Measurements from ENCODE around the gene TPM4. TPM values are rescaled to one million over a fixed set of nuclear protein-coding genes. Genes with fewer than 3 reads are reported as not detected.

The TPM4 gene
- total and polyA plus RNA-seq, 7 donors, result 24.3 to 57.3 (median 40.8) TPM

DNA sequence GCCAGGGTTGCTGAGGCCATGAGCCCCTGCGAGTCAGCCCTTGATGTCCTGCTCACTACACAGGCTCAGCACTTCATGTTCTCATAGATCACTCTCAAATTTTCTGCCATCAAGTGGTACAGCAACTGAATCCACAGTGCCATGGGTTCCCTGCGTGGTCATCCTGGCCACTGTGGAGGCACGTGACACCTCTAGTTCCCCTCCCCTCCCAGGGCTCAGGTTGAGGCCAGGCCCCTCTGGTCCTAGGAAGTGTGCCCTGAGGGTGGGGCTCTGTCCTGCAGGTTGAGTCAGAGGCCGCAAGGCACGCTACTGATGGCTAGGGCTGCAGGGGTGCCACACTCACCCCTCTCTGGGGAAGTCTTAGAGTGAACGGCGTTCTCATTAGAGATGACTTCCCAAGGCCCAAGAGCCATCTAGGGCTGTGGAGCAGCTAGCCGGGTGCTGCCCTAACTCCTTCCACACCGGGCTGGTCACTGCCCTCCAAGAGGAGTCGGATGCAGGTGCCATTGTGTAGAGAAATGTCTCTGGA is 39.8 kb upstream of the TPM4 start:
- Histone ChIP-seq H3K4me3 (no peak overlapping the region), H3K27me3 (ENCODE audit: insufficient read depth in 3 of 3, low read length in 2 of 3) (peaks cover 0 to 5% (median 0%) of the 10 kb centered on the region in 3 donors), H3K9me3 (no peaks in the 10 kb centered on the region), H3K4me1 (no peaks in the 10 kb centered on the region), H3K36me3 (ENCODE audit: insufficient read depth in 1 of 2, low read depth in 1 of 2) (no peaks in the 10 kb centered on the region), H3K27ac (no peak overlapping the region)
- ATAC-seq (no peak), DNase-seq (no peak)
- TF ChIP-seq, protein P1, sequence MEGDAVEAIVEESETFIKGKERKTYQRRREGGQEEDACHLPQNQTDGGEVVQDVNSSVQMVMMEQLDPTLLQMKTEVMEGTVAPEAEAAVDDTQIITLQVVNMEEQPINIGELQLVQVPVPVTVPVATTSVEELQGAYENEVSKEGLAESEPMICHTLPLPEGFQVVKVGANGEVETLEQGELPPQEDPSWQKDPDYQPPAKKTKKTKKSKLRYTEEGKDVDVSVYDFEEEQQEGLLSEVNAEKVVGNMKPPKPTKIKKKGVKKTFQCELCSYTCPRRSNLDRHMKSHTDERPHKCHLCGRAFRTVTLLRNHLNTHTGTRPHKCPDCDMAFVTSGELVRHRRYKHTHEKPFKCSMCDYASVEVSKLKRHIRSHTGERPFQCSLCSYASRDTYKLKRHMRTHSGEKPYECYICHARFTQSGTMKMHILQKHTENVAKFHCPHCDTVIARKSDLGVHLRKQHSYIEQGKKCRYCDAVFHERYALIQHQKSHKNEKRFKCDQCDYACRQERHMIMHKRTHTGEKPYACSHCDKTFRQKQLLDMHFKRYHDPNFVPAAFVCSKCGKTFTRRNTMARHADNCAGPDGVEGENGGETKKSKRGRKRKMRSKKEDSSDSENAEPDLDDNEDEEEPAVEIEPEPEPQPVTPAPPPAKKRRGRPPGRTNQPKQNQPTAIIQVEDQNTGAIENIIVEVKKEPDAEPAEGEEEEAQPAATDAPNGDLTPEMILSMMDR (IDR thresholded peaks at IDR 0.05), result no peak
- intact Hi-C loops (cut with DNase I), result no loop called here
- WGBS, 3 donors, result 82 to 85% (median 84%) methylated on average over 10 of the region's 10 CpGs

GRCh38 chr19:16036941-16037340 is 39.4 kb upstream of the TPM4 start:
- TF ChIP-seq, protein P1 (IDR thresholded peaks at IDR 0.05), result no peak
- intact Hi-C loops (cut with DNase I), result no loop called here
- no peak overlapping the region for H3K4me3 ChIP-seq
- peaks cover 0 to 5% (median 0%) of the 10 kb centered on the region in 3 donors for H3K27me3 ChIP-seq (ENCODE audit: insufficient read depth in 3 of 3, low read length in 2 of 3)
- ATAC-seq (no peak), DNase-seq (no peak)
- H3K27ac ChIP-seq, result no peak overlapping the region
- no peaks in the 10 kb centered on the region for H3K4me1 ChIP-seq
- H3K9me3 ChIP-seq, result no peaks in the 10 kb centered on the region
- WGBS, 3 donors, result 62 to 75% (median 75%) methylated on average over 11 of the region's 11 CpGs
- H3K36me3 ChIP-seq (ENCODE audit: insufficient read depth in 1 of 2, low read depth in 1 of 2), result no peaks in the 10 kb centered on the region

DNA sequence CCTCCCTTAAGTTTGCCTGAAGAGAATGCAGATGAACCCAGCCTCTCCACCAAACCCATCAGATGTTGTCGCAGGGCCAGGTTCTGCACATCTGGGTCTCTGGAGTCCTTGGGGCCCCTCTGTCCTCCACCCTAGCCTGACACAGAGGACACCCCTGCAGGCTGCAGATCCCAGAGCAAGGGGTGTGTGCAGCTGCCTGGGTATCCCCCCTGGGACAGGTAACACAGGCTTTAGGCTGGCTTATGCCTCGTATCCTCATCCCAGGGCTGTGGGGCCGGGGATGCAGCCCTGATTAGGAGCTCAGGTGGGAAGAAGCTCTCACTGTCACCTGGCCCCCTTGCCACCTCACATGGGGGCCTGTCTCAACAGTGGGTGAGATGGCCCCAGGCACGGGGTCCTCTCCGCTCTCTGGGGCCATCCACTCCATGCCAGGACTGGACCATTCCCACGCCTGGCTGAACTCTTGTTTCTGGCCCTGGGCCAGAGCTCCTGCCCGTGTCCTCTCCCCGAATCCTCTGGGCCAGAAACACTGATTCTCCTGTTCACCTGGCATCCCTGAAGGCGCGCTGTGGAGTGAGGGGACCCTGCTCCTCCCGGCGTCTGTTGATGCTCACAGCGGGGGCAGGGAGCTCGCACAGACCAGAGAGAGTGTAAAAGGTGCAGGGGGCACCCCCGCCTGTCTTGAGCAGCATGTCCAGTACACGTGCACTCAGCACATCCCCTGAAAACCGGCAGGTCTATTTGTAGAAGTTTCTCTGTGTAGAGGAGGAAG is 38.7 kb upstream of the TPM4 start:
- H3K4me3 ChIP-seq, result no peak overlapping the region
- 60 to 72% (median 64%) methylated on average over 17 of the region's 17 CpGs for WGBS, 3 donors

DNA sequence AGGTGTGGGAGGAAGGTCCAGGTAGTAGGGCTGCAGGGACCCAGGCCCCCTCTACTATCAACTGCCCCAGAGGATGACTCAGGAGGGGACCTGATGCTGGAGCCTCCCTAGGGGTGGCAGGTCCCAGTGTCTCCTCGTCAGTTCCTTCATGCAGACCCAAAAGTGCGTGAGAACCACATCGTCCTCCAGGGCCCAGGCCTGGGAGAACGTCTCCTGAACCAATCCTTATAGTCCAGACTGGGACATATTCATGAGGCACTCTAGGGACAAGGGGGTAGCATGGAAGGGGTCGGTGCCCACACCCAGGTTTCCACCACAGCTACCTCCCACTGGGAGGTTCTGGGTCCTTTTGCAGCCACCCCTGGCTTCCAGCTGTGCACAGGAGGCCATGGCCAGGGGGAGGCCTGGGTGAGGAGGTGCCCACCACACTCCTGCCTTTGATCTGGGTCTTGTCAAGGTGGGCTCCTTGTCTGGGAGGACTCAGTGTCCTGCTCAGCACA is 38.0 kb upstream of the TPM4 start:
- TF ChIP-seq, protein P1 (IDR thresholded peaks at IDR 0.05), result no peak
- intact Hi-C loops (cut with DNase I), result no loop called here
- no peaks in the 10 kb centered on the region for H3K36me3 ChIP-seq (ENCODE audit: insufficient read depth in 1 of 2, low read depth in 1 of 2)
- peaks cover 0 to 5% (median 0%) of the 10 kb centered on the region in 3 donors for H3K27me3 ChIP-seq (ENCODE audit: insufficient read depth in 3 of 3, low read length in 2 of 3)
- H3K4me3 ChIP-seq, result no peak overlapping the region
- no peak overlapping the region for H3K27ac ChIP-seq
- H3K4me1 ChIP-seq, result no peaks in the 10 kb centered on the region
- ATAC-seq, result no peak
- DNase-seq, result no peak
- WGBS, 3 donors, result 79 to 85% (median 82%) methylated on average over 4 to 5 of the region's 5 CpGs
- H3K9me3 ChIP-seq, result no peaks in the 10 kb centered on the region

More for the DNA sequence above, 38.7 kb upstream of the TPM4 start:
- Histone ChIP-seq H3K9me3 (no peaks in the 10 kb centered on the region), H3K36me3 (ENCODE audit: insufficient read depth in 1 of 2, low read depth in 1 of 2) (no peaks in the 10 kb centered on the region), H3K27ac (no peak overlapping the region), H3K4me1 (no peaks in the 10 kb centered on the region), H3K27me3 (ENCODE audit: insufficient read depth in 3 of 3, low read length in 2 of 3) (peaks cover 0 to 5% (median 0%) of the 10 kb centered on the region in 3 donors)
- DNase-seq, result no peak
- TF ChIP-seq, protein P1 (IDR thresholded peaks at IDR 0.05), result no peak
- intact Hi-C loops (cut with DNase I), result no loop called here
- ATAC-seq, result no peak
